GM12875 (cell line): ENCODE results near the gene MAFG.

Experiments used
- H3K4me3 ChIP-seq: one replicate; pipeline ENCODE4 v1.5.1; 2011; ENCODE audit warnings: low read depth, low read length, control low read depth
- CTCF ChIP-seq: IDR thresholded peaks from 2 replicates; pipeline ENCODE4 v1.5.1; 2011; ENCODE audit warnings: low read depth, mild to moderate bottlenecking, control low read depth, inconsistent platforms, low read length, moderate library complexity, borderline replicate concordance; ENCODE audit not compliant: insufficient read depth

MAFG gene

GRCh38 chr17:81939881-81940385 is 12.4 kb upstream of the MAFG start:
- no peak for TF ChIP-seq CTCF
- no peak overlapping the region for H3K4me3 ChIP-seq

- no peak for TF ChIP-seq CTCF
Measured at GRCh38 chr17:81939218-81939617, 11.7 kb upstream of the MAFG start.

GRCh38 chr17:81935709-81936084 is 8.2 kb upstream of the MAFG start:
- no peak for TF ChIP-seq CTCF
- H3K4me3 ChIP-seq = no peak overlapping the region

More at GRCh38 chr17:81939218-81939617, 11.7 kb upstream of the MAFG start:
- no peak overlapping the region for H3K4me3 ChIP-seq

- H3K4me3 ChIP-seq = no peak overlapping the region
- TF ChIP-seq CTCF = no peak
Measured at GRCh38 chr17:81934850-81935708, 7.5 kb upstream of the MAFG start.

- TF ChIP-seq CTCF = no peak
- H3K4me3 ChIP-seq = no peak overlapping the region
Measured at GRCh38 chr17:81934098-81934757, 6.7 kb upstream of the MAFG start.

- no peak overlapping the region for H3K4me3 ChIP-seq
- no peak for TF ChIP-seq CTCF
Measured at GRCh38 chr17:81933178-81933699, 5.7 kb upstream of the MAFG start.
